IPS DF 4.7 (cell line): ENCODE measurements around the gene TMEM125.

Experiments used
- DNase-seq: peaks from one replicate; pipeline ENCODE4 v3.0.0-alpha.2; 2013; ENCODE audit warnings: low spot score; ENCODE audit errors: extremely low read depth

The TMEM125 gene

DNA sequence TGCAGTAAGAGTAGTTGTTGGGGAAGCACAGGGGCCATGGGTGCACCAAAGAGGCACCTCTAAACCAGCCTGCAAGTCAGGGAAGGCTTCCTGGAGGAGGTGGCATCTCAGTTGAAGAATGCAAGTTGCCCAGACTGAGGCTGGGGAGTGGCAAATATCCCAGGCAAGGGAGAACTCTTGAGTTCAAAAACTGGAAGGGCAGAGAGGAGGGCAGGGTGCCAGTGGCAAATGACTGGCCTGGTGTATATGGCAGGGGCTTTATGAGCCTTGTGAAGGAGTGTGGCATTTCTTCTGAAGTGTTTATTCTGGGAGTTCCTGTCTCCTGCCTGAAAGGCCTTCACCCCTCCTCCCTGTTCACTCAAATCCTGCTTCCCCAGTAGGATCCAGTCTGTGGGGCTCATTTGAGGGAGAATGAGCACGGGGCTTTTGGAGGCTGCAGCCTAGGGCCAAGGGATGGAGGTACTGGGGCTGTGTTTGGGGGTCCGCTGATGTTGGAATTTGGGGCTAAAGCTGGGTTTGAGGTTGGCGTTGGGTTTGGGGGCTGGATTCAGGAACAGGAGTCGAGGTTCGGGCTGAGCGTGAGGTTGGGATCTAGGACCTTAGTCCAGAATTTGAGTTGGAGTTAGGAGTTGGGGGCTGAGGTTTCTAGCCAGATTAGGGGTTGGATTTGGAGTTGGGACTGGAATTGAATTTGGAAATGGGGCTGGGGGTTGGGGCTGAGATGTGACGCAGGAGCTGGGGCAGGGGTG is at the start of gene TMEM125:
Gene TMEM125 (plus strand): TSS at position 357 of the 749 bp plus-strand sequence. CDS start 2,740 bp downstream, outside the sequence.
- DNase-seq: no peak

DNA sequence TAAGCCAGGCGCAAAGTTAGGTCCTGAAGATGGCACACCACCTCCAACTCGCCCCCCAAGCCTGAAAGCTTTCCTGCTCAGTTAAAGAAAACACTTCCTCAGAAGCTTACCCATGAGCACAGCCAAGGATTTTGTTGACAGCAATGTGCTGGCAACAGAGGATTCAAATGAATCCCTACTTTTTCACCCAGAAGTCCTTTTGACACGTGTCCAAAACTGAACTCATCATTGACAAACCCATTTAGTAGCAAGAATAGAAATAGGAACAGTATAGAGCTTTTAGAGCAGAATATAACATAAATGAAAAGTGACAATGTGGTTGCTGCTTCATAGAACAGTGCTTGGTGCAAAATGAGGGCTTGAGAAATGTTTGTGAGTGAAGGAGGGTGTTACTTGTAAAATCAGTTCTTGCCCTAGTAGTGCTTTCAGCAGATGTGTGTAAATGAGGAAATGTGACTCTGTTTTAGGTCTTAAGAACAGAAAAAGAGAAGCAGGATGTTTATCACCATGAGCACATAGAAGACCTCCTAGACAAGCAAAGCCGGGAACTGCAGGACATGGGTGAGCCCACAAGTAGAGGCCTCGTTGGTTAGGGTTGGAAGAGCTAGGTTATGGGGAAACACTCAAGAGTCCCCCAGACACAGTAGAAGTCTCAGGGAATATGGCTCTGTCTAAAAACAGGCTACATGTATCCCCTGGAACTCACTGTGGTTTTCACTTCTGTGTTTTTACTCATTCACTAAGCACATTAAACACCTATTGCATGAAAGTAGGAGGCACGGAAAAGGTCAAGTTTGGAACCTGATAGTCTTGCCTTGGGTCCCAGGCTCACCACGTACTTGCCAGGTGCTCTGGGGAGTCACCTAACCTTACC is 48.6 kb upstream of the TMEM125 start:
- no peak for DNase-seq

DNA sequence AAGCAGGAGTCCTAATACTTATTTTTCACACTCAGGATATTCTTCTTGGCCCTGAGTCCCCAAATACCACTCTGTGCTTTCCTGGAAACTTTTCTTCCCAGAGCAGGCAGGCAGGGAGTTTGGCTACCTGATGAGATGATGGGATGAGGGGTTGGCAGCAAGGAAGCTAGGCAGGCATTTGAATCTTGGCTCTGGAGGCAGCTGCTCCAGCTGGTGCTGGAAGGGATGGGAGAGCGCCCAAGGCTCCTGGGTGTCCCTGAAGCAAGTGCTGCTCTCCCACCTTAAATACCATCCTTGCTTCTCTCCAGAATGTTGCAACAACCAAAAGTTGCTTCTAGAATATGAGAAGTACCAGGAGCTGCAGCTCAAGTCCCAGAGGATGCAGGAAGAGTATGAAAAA is 48.0 kb upstream of the TMEM125 start:
- DNase-seq: no peak

DNA sequence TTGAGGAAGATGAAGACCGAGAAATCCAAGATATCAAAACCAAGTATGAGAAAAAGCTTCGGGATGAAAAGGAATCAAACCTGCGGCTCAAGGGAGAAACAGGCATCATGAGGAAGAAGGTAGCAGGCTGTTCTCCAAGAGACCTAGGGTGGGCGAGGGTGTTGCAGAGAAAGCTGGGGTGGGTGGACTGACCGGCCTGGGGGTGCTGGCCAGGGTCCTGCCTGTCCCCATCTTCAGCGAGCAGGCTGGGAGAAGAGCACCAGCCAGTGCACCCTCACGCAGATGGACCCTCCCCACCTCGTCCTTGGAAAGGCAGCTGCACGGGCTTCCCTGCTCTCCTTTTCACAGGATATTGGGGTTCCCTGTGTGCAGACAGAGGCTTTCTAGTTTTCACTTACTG is 46.9 kb upstream of the TMEM125 start:
- no peak for DNase-seq

DNA sequence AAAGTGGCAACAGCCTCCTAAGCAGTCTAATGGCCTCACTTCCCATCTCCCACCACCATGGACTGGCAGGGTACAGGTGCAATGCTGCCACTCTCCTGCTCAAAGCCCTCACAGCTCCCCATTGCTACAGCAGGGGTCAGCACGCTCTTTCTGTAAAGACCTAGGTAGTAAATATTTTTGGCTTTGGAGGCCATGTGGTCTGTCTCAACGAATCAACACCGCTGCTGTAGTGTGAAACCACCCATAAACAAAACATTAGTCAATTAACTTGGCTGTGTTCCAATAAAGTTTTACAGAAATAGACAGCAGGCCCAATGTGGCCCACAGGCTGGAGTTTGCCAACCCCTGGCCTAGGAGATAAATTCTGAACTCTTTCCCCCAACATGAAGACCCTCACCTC is 44.6 kb upstream of the TMEM125 start:
- DNase-seq: no peak

DNA sequence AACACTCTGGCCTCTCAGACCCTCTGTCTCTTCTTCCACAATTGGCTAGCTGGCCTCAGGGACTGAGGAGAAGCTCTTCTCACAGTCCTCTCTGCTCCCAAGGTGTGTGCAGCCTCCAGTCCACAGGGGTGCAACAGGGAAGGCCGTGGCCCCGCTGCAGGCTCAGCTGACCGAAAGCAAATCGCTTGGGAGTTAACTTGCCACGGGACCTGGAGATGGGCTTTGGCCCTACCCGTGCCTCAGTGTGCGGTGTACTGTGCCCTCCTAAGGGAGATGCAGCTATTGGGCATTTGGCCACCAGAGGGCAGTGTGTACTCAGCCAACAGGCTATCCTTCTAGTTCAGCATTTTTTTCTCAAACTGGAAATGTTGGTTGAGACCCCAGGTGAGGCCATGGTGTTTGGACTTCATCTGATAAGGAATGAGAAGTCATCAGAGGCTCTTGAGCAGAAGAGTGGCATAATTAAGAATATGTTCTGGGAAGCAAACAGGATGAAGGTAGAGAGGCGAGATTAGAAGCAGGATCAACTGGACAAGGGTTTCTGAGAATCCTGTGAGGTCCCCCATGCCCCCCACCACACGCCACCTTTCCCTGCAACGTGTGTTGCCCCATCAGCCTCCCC is 42.5 kb upstream of the TMEM125 start:
- DNase-seq: peak; percentile 85

DNA sequence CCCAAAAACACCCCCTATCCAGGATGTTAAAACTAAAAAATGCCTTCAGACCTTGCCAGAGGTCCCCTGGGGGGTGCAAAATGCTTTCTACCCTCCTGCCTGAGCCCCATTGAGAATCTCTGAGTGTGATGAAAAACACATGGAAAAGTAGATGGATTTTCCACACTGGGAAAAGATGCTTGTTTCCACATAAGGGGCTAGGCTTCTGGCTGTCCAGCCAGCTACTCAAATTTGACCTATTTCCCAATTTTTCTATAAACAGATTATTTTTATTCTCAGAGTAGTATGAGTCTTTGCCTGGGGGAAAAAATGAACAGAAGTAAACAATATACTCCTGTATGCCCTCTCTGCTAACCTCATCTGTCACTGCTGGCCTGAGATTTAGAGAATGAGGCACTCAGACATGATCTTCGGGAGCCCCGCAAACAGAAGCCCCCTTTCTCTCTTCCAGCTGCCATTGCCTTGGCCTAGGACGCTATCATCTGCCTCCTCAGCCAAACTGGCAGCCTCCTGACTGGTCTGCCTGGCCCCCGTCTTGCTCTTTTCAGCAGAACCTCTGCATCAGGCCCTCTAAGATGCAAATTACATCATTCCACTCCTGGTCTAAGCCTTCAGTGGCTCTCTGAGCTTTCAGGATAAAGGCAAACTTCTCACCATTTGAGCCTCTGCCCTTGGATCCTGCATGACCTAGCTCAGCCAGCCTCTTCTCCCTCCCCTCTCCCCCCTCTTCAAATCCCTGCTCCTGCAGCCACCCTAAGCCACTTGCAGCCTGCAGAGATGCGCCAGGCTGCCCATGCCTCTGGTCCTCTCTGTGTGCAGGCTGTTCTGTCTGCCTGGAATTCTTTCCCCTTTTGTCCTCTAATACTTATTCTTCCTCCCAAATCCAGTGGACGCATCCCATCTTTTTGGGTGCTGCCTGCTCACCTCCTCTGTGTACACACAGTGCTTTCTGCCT is 39.7 kb upstream of the TMEM125 start:
- no peak for DNase-seq

DNA sequence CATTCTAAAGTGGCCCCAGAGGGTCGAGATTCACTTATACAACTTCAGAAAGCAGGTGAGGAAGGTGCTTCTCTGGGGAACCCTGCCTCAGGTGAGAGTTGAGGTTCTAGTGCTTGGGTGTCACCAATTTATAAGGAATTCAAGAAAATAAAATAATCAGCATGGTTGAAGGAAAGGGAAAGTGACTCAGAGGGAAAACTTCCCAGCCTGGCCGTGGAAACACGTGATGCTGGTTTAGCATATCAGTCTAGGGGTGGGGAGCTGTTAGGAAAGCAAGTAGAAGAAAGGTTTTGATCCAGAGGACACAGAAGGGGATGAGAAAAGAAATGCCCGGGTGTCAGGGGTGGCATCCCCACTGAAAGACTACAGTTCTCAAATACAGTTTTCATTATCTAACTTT is 37.7 kb upstream of the TMEM125 start:
- no peak for DNase-seq

DNA sequence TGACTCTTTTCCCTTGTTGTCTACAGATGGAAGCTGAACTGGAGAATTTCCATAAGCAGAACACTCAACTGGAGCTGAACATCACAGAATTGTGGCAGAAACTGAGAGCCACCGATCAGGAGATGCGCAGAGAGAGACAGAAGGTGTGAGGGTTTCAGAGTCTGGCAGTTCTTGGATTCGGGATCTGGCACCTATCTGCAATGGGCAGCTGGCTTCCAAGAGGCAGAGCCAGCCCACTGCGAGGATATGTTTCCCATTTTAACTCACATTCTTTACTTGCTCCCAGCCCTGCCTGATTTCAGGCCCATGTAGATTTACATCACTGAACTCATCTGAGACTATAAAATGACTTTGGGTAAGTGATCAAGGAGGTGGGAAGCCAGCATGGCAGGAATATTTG is 37.3 kb upstream of the TMEM125 start:
- DNase-seq: no peak

DNA sequence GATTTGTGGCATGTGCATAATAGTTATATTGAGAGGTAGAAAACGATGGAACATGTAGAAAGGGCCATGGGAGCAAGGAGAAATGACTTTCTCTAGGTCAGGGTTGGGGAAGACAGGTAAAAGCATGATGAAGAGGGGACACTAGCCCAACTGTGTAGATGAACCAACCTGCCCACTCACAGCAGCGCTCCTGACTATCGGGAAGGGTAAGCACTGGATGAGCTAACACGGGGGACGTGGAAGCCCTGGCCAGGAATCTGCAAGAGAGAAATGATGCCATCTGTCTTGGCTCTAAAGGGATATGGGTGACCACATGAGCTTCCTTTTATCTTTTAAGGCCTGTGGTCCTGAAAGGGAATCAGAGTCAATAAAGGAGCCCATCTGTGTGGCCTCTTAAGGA is 36.2 kb upstream of the TMEM125 start:
- no peak for DNase-seq

DNA sequence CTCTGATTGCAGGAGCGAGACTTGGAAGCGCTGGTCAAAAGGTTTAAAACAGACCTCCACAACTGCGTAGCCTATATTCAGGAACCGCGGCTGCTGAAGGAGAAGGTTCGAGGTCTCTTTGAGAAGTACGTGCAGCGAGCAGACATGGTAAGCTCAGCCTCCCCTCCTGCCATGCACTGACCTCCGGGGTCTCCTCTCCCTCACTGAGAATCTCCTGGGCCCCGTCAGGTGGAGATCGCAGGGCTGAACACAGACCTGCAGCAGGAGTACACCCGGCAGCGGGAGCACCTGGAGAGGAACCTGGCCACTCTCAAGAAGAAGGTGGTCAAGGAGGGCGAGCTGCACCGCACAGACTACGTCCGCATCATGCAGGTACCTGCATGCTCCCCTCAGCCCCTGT is 35.5 kb upstream of the TMEM125 start:
- no peak for DNase-seq

DNA sequence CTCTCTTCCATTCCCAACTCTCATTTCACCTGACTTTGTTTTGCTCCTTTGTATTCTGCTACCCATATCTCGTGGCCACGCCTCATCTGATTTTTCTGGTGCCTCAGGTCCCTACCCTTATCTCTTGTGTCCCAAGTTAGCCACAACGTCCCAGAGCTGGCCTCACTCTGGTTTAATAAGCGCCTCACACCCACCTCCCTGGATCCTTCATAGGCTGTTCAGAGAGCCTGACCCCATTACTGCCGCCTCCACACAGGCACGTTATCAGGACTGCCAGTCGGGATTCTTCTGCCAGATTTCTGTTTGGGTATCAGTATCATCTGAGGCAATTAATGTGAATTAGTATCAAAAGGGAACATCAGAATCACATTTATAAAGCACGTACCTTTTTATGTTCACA is 34.7 kb upstream of the TMEM125 start:
- no peak for DNase-seq

DNA sequence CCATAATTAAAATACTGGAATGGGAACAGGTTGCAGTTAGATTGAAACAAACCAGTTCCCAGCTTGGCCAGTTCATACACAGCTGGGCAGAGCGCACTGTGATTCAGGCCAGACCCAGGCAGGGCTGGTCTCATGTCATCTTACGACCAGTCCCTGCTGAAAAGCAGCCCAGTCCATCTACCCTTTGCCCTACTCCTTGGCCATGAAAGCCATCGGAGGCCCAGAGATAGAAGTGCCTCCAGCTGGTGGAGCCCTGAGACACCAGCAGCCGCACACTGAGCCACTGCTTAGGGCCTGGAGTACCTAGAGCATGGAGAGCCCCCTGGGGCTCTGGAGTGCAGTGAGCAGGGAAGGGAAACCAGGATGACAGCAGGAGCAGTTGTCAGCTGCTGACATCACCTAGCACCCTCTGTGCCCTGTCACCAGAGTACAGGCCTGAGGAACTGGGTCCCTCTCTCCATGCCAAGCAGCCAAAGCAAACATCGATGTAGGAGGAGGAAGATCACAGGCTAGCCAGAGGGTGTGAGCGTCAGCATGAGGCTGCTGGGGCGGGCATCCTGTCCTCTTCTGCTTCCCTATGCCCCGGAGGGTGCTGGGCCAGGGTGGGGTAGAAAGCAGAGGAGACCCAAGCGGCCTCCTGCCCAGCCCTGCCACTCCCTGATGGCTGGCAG is 34.2 kb upstream of the TMEM125 start:
- DNase-seq: no peak

DNA sequence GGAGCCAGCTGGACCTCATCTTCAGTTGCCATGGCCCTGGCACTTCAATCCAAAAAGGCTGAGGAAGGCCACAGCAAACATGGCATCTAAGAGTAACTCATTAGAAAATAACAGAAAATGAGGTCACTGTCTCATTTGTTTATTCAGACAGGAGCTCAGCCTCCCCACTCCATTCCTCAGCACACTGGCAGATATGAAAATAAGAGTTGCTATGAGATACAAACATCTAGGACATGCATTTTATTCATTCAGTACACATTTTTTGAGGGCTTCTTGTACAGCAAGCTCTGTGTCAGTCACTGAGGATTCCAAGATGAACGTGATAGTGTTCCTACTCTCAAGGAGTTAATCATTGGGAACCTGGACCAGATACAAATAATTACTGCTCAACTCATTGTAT is 32.7 kb upstream of the TMEM125 start:
- DNase-seq: no peak

DNA sequence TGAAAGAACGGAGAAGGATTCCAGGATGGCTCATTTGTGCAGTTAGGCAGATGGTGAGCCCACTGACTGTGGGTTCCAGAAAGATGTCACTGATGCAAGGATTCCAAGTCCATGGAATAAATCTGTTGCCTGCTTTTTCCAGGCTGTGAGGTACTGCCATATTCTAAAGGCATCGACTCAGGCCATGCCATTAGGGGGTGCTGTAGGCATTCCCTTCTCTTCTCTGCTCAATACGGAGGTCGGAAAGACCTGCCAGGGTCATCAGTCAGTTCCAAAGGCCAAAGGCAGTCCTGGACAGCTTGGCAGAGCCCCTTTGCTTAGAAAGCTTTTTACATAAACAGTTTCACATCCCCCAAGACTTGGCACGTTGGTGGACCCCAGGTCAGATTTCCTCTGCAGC is 31.7 kb upstream of the TMEM125 start:
- peak; percentile 44 for DNase-seq

DNA sequence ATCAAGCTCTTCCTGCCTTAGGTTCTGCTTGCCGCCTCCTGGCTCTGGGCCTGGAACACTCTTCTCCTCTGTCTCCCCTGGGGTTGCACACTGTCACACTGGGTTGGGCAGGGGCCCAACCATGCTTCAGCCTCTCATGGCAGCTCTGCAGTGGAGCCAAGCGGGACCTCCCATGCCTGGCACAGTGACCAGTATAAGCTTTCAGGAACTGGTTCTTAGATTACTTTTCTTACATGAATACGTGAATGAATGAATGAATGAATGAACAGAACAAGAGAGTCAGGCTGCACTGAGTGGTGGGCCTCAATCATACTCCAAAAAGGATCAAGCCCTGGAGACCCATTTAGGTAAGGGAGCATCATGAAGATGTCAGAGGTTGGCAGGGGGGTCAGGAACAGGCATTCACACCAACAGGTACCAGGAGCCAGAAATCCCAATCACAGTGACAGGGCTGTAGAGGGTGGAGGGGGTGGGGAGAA is 30.8 kb upstream of the TMEM125 start:
- no peak for DNase-seq

DNA sequence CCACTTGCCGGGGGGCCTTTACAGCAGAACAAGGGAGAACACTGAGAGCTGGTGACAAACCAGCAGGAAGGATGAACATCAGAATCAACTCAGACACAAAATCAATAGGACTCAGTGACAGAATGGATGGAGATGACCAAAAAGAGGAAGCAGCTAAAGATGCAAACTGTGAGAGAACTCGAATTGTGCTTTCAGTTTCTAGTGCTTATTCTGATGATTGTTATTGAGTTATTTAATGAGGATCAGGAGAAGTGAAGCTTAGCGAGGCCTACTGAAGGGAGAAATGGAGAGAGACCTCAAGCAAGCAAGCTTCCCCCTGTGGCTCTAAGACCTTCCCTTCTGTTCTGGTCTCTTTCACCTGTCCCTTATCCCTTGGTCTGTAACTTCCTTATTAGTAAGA is 30.3 kb upstream of the TMEM125 start:
- DNase-seq: no peak

DNA sequence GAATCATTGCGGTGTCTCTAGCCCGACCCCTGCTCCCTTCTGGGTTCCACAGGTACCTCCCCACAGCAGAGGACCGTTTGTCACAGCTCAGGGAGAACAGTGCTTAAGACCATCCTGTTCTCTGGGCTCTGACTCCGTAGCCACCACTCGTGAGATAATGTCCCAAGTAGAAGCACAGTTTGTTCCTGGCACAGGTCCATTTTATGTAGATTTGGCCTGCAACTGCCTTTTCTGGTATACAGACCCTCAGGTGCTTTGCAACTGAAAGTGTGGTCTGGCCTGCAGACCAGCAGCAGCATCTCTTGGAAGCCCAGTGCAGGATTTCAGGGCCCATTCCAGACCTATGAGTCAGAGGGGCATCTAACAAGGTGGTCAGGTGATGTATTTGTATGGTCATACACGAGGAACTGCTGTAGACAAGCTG is 28.4 kb upstream of the TMEM125 start:
- DNase-seq: no peak

DNA sequence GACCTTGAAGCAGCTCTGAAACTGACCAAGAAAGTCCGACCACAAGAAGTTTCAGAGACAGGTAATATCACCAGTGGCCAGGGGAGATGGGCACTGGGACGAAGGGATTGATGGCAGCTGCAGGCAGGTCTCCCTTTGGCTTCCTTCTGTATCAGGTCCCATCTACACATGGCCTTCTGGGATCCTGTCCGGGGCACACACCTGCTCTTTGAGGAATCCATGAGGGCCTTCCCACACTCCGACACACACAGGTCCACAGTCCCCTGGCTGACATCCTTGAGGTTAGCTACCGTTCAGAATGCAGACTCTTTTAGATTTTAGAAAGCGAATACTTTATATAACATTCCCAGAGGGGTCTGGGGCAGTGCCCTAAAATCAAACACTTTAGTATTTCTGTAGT is 26.5 kb upstream of the TMEM125 start:
- DNase-seq: no peak

DNA sequence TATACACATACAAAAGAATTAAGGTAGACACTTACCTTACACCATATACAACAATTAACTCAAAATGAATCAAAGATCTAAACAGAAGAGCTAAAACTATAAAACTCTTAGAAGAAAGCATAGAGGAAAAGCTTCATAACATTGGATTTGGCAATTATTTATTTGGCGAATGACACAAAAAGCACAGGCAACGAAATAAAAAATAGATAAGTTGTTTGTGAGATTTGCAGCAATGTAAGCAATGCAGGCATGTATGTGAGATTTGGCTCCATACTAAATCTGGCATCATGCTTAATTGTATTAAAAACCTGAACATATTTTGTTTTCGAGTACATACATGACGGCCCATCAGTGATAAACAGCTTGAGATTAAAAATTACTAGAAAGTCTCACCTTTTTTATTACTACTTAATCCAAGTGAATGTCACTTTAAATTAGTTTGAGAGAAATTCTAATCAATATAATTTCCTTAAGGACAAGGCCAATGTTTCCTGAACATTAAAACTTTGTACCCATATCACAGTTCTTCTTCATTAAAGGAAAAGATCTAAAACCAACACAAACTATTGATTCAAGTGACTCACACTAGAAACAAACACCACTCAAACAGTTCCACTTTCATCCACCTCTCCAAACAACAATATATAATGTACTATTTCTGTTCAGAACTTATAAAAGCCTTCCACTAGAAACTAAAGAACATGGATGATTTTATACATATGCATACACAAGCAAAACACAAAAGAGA is 23.1 kb upstream of the TMEM125 start:
- no peak for DNase-seq
